Nephron progenitor cell (in vitro differentiated cells): Measurements from ENCODE around the gene CFL1.

Experiments used
- DNase-seq: peaks from one replicate; pipeline ENCODE4 v3.0.0; 2021
- H3K27ac Mint-ChIP-seq: 2 replicates; pipeline ENCODE4 v1.8.0; 2021; ENCODE audit warnings: mild to moderate bottlenecking, moderate library complexity, mixed read lengths
- H3K27me3 Mint-ChIP-seq: 2 replicates; pipeline ENCODE4 v1.8.0; 2021; ENCODE audit warnings: mild to moderate bottlenecking, low read depth, mixed read lengths; ENCODE audit not compliant: poor library complexity
- H3K36me3 Mint-ChIP-seq: 2 replicates; pipeline ENCODE4 v1.8.0; 2021; ENCODE audit warnings: low read depth, mixed read lengths
- H3K4me1 Mint-ChIP-seq: 2 replicates; pipeline ENCODE4 v1.8.0; 2021; ENCODE audit warnings: mixed read lengths
- H3K4me3 Mint-ChIP-seq: 2 replicates; pipeline ENCODE4 v1.8.0; 2021; ENCODE audit warnings: mild to moderate bottlenecking, moderate library complexity, mixed read lengths
- H3K9me3 Mint-ChIP-seq: 2 replicates; pipeline ENCODE4 v1.8.0; 2021; ENCODE audit warnings: mild to moderate bottlenecking, moderate library complexity, mixed read lengths
- CTCF ChIP-seq: fragments of 200-600 bp; sonication (generic); IDR thresholded peaks from 2 replicates; pipeline ENCODE4 v1.5.0; 2021; ENCODE audit warnings: antibody characterized with exemption

CFL1 gene

GRCh38 chr11:65860278-65861164, 2.5 kb upstream of the CFL1 start, which contains the start of gene MUS81:
TSS of gene MUS81 (plus strand) at chr11:65860433. CDS start at chr11:65860754, 321 bp downstream.
- Mint-ChIP-seq H3K4me3 (peak within 1 kb of the TSS; percentile 87), H3K27me3 (peaks cover 11% of the 10 kb centered on the region), H3K9me3 (no peaks in the 10 kb centered on the region), H3K36me3 (peaks cover 19% of the 10 kb centered on the region), H3K27ac (peak within 1 kb of the TSS; percentile 98), H3K4me1 (peaks cover 46% of the 10 kb centered on the region)
- TF ChIP-seq CTCF: peak; percentile 87
- DNase-seq: peak; percentile 97

GRCh38 chr11:65859812-65860277, 1.9 kb upstream of the CFL1 start:
- no peak for TF ChIP-seq CTCF
- H3K4me1 Mint-ChIP-seq: peaks cover 50% of the 10 kb centered on the region
- H3K27ac Mint-ChIP-seq: peak overlapping the region; percentile 98
- peaks cover 26% of the 10 kb centered on the region for H3K36me3 Mint-ChIP-seq
- DNase-seq: no peak
- no peaks in the 10 kb centered on the region for H3K9me3 Mint-ChIP-seq
- peak overlapping the region; percentile 87 for H3K4me3 Mint-ChIP-seq
- peaks cover 11% of the 10 kb centered on the region for H3K27me3 Mint-ChIP-seq

- DNase-seq: peak; percentile 99
- TF ChIP-seq CTCF: no peak
- Mint-ChIP-seq H3K9me3 (no peaks in the 10 kb centered on the region), H3K36me3 (peaks cover 32% of the 10 kb centered on the region), H3K4me1 (peaks cover 56% of the 10 kb centered on the region), H3K27ac (peak overlapping the region; percentile 100), H3K27me3 (peaks cover 11% of the 10 kb centered on the region), H3K4me3 (peak overlapping the region; percentile 87)
Measured at GRCh38 chr11:65859095-65859811, 1.3 kb upstream of the CFL1 start.

- no peak for TF ChIP-seq CTCF
- DNase-seq: no peak
- peaks cover 7% of the 10 kb centered on the region for H3K27me3 Mint-ChIP-seq
- H3K4me1 Mint-ChIP-seq: peaks cover 58% of the 10 kb centered on the region
- H3K27ac Mint-ChIP-seq: peak overlapping the region; percentile 100
- peaks cover 38% of the 10 kb centered on the region for H3K36me3 Mint-ChIP-seq
- H3K4me3 Mint-ChIP-seq: peak overlapping the region; percentile 87
- no peaks in the 10 kb centered on the region for H3K9me3 Mint-ChIP-seq
Measured at GRCh38 chr11:65858681-65859087, 704 bp upstream of the CFL1 start.

GRCh38 chr11:65857500-65857852, 504 bp downstream of the CFL1 start:
- no peak for TF ChIP-seq CTCF
- peaks cover 54% of the 10 kb centered on the region for H3K4me1 Mint-ChIP-seq

More at GRCh38 chr11:65857500-65857852, 504 bp downstream of the CFL1 start:
- Mint-ChIP-seq H3K36me3 (peaks cover 39% of the 10 kb centered on the region), H3K4me3 (peak overlapping the region; percentile 93), H3K9me3 (no peaks in the 10 kb centered on the region), H3K27me3 (peaks cover 5% of the 10 kb centered on the region), H3K27ac (no peak overlapping the region)
- no peak for DNase-seq
